Fibroblast of skin of right quadriceps (primary cell): Measurements from ENCODE around the gene PAF1.
"Not testable (repeated sequence)": the region's sequence is repeated elsewhere in the genome, so short reads cannot be mapped to it uniquely, and the experiment has no call there.

Source experiments
- DNase-seq: peaks from one replicate; pipeline ENCODE4 v3.0.0-alpha.2; 2013

PAF1 gene

GRCh38 chr19:39380521-39381502 is 10.1 kb downstream of the PAF1 start:
- no peak for DNase-seq

GRCh38 chr19:39379865-39380396 is 11.0 kb downstream of the PAF1 start:
- DNase-seq, result no peak

- not testable (repeated sequence) for DNase-seq
These were observed 11.5 kb downstream of the PAF1 start for GRCh38 chr19:39379366-39379765.

GRCh38 chr19:39377373-39378362 is 13.2 kb downstream of the PAF1 start:
- no peak for DNase-seq

GRCh38 chr19:39375929-39376328 is 15.0 kb downstream of the PAF1 start:
- DNase-seq, result no peak

- no peak for DNase-seq
These were observed 18.0 kb downstream of the PAF1 start for GRCh38 chr19:39372941-39373340.

GRCh38 chr19:39372047-39372802 is 18.7 kb downstream of the PAF1 start:
- peak; percentile 96 for DNase-seq

- DNase-seq, result no peak
These were observed 20.2 kb downstream of the PAF1 start for GRCh38 chr19:39370735-39371134.

- DNase-seq, result no peak
These were observed 21.7 kb downstream of the PAF1 start for GRCh38 chr19:39369200-39369599.

- DNase-seq, result no peak
These were observed 25.4 kb downstream of the PAF1 start for GRCh38 chr19:39365531-39365930.

GRCh38 chr19:39363901-39364457 is 26.9 kb downstream of the PAF1 start:
- peak; percentile 66 for DNase-seq

GRCh38 chr19:39362682-39363657 is 27.9 kb downstream of the PAF1 start:
- DNase-seq, result peak; percentile 76

- no peak for DNase-seq
These were observed 30.3 kb downstream of the PAF1 start for GRCh38 chr19:39360599-39360998.

- DNase-seq, result no peak
These were observed 31.9 kb downstream of the PAF1 start for GRCh38 chr19:39359026-39359425.

- DNase-seq, result no peak
These were observed 34.3 kb downstream of the PAF1 start for GRCh38 chr19:39356647-39357046.

GRCh38 chr19:39356073-39356472 is 34.8 kb downstream of the PAF1 start:
- no peak for DNase-seq

- DNase-seq, result no peak
These were observed 35.7 kb downstream of the PAF1 start for GRCh38 chr19:39355253-39355652.

GRCh38 chr19:39352381-39353255 is 38.3 kb downstream of the PAF1 start:
- peak; percentile 22 for DNase-seq

GRCh38 chr19:39351537-39352064 is 39.3 kb downstream of the PAF1 start:
- peak; percentile 24 for DNase-seq
